GM23338 (cell line): ENCODE measurements around the gene PXT1. TPM values are rescaled to one million over a fixed set of nuclear protein-coding genes. Genes with fewer than 3 reads are reported as not detected.

Experiments used
- ATAC-seq: fragments of 200-7000 bp; cut with Tn5 transposase; 3 replicates; pipeline ENCODE4 v1.9.1; 2020
- DNase-seq: peaks from one replicate; pipeline ENCODE4 v3.0.0-alpha.2; 2015; ENCODE audit warnings: low spot score
- H2AFZ ChIP-seq: fragments of 200-600 bp; sonication (generic); 2 replicates; pipeline ENCODE4 v1.8.0; 2016; ENCODE audit warnings: antibody characterized with exemption, mild to moderate bottlenecking, moderate library complexity
- H3F3A ChIP-seq: fragments of 200-600 bp; sonication (generic); replicated peaks from 2 replicates; pipeline ENCODE4 v1.8.0; 2017; ENCODE audit warnings: antibody characterized with exemption, mixed run types, low read depth
- H3K27ac ChIP-seq: fragments of 200-600 bp; sonication (generic); 2 replicates; pipeline ENCODE4 v1.6.1; 2016; ENCODE audit warnings: low read depth
- H3K27me3 ChIP-seq: fragments of 200-600 bp; sonication (generic); 2 replicates; pipeline ENCODE4 v1.8.0; 2016; ENCODE audit warnings: mild to moderate bottlenecking, mixed run types, moderate library complexity; ENCODE audit not compliant: insufficient read depth
- H3K36me3 ChIP-seq: fragments of 200-600 bp; sonication (generic); 2 replicates; pipeline ENCODE4 v1.8.0; 2016; ENCODE audit warnings: mild to moderate bottlenecking; ENCODE audit not compliant: insufficient read depth
- H3K4me1 ChIP-seq: fragments of 200-600 bp; sonication (generic); 2 replicates; pipeline ENCODE4 v1.8.0; 2016; ENCODE audit warnings: mild to moderate bottlenecking, moderate library complexity; ENCODE audit not compliant: insufficient read depth
- H3K4me2 ChIP-seq: fragments of 200-600 bp; sonication (generic); 2 replicates; pipeline ENCODE4 v1.7.1; 2017; ENCODE audit warnings: mixed run types
- H3K4me3 ChIP-seq: fragments of 200-600 bp; sonication (generic); 2 replicates; pipeline ENCODE4 v1.6.1; 2016; ENCODE audit warnings: mixed run types
- H3K79me2 ChIP-seq: fragments of 200-600 bp; sonication (generic); replicated peaks from 2 replicates; pipeline ENCODE4 v1.8.0; 2017; ENCODE audit warnings: mild to moderate bottlenecking; ENCODE audit not compliant: insufficient read depth
- H3K9me2 ChIP-seq: fragments of 200-600 bp; sonication (generic); 2 replicates; pipeline ENCODE4 v1.8.0; 2017; ENCODE audit not compliant: insufficient read depth
- H4K20me1 ChIP-seq: fragments of 200-600 bp; sonication (generic); replicated peaks from 2 replicates; pipeline ENCODE4 v1.8.0; 2017; ENCODE audit warnings: mild to moderate bottlenecking; ENCODE audit not compliant: insufficient read depth
- H3K27ac Mint-ChIP-seq: 2 replicates; pipeline ENCODE4 v1.8.0; 2020; ENCODE audit warnings: inconsistent platforms, mild to moderate bottlenecking, moderate library complexity, mixed read lengths
- H3K27me3 Mint-ChIP-seq: 3 replicates; pipeline ENCODE4 v1.8.0; 2022; ENCODE audit warnings: low read depth, mild to moderate bottlenecking, moderate library complexity, mixed read lengths, inconsistent platforms; ENCODE audit not compliant: insufficient read depth, poor library complexity
- H3K36me3 Mint-ChIP-seq: 3 replicates; pipeline ENCODE4 v1.8.0; 2021; ENCODE audit warnings: low read depth, mild to moderate bottlenecking, inconsistent platforms, moderate library complexity, mixed read lengths
- H3K4me1 Mint-ChIP-seq: 3 replicates; pipeline ENCODE4 v1.8.0; 2020; ENCODE audit warnings: mild to moderate bottlenecking, inconsistent platforms, mixed read lengths
- H3K4me3 Mint-ChIP-seq: 3 replicates; pipeline ENCODE4 v1.8.0; 2021; ENCODE audit warnings: moderate library complexity, mild to moderate bottlenecking, inconsistent platforms, mixed read lengths
- H3K9me3 Mint-ChIP-seq: 3 replicates; pipeline ENCODE4 v1.8.0; 2020; ENCODE audit warnings: moderate library complexity, mild to moderate bottlenecking, inconsistent platforms, mixed read lengths
- CREB1 ChIP-seq: fragments of 250-450 bp; sonication (Bioruptor Pico); IDR thresholded peaks from 2 replicates; pipeline ENCODE4 v1.5.0; 2020; ENCODE audit warnings: low read depth, mild to moderate bottlenecking, moderate library complexity
- EZH2 ChIP-seq: fragments of 200-600 bp; sonication (generic); IDR thresholded peaks from one replicate; pipeline ENCODE4 v1.8.0; 2017; ENCODE audit warnings: antibody characterized with exemption, mild to moderate bottlenecking, low read depth; ENCODE audit not compliant: unreplicated experiment
- EZH2phosphoT487 ChIP-seq: fragments of 200-600 bp; sonication (generic); IDR thresholded peaks from one replicate; pipeline ENCODE4 v1.8.1; 2018; ENCODE audit warnings: antibody characterized with exemption; ENCODE audit not compliant: unreplicated experiment
- JUNB ChIP-seq: IDR thresholded peaks from one replicate; pipeline ENCODE4 v1.6.1; 2016; ENCODE audit warnings: antibody characterized with exemption; ENCODE audit not compliant: unreplicated experiment
- NANOG ChIP-seq: IDR thresholded peaks from 2 replicates; pipeline ENCODE4 v1.6.1; 2016; ENCODE audit warnings: antibody characterized with exemption, borderline replicate concordance
- POLR2AphosphoS5 ChIP-seq: IDR thresholded peaks from 2 replicates; pipeline ENCODE4 v1.6.1; 2016; ENCODE audit warnings: antibody characterized with exemption, low read depth
- STAT1 ChIP-seq: IDR thresholded peaks from one replicate; pipeline ENCODE4 v1.6.1; 2016; ENCODE audit warnings: antibody characterized with exemption; ENCODE audit not compliant: unreplicated experiment
- ZNF114 ChIP-seq: fragments of 250-450 bp; sonication (Bioruptor Pico); IDR thresholded peaks from 2 replicates; pipeline ENCODE4 v1.5.0; 2020; ENCODE audit warnings: mild to moderate bottlenecking, moderate library complexity
- ZNF331 ChIP-seq: fragments of 250-450 bp; sonication (Bioruptor Pico); IDR thresholded peaks from 2 replicates; pipeline ENCODE4 v1.5.0; 2020; ENCODE audit warnings: low read depth, mild to moderate bottlenecking, moderate library complexity
- polyA plus RNA-seq: library from polyadenylated mRNA; unstranded; fragments of >200 nt; fragmentation: Nextera tagmentation; extraction: Ambion mirVana; gene quantifications from 2 replicates; pipeline ENCODE4 v1.2.1, GENCODE V29; 2016
- total RNA-seq: library from RNA; depleted of rRNA; stranded (reverse); fragments of >200 nt; shearing (Covaris generic); gene quantifications from 2 replicates; pipeline ENCODE4 v1.2.3, GENCODE V29; 2014
- TF ChIP-seq, protein P1 (sequence below), 2 experiments: fragments of 200-600 bp in 1 of 2; sonication (generic) in 1 of 2; conservative IDR thresholded peaks; 2 replicates each; pipeline versions ENCODE4 v1.5.1 to v1.6.1; 2016 to 2017; ENCODE audit warnings: antibody characterized with exemption in 2 of 2, low read depth in 2 of 2, mild to moderate bottlenecking in 2 of 2, moderate library complexity in 1 of 2
- TF ChIP-seq, protein P2 (sequence below): IDR thresholded peaks from 2 replicates; pipeline ENCODE4 v1.6.1; 2016; ENCODE audit warnings: antibody characterized with exemption
- TF ChIP-seq, protein P3 (sequence below): fragments of 250-450 bp; sonication (Bioruptor Pico); IDR thresholded peaks from 2 replicates; pipeline ENCODE4 v1.5.0; 2020; ENCODE audit warnings: mild to moderate bottlenecking, moderate library complexity

The PXT1 gene
- total and polyA plus RNA-seq, 2 experiments from 2014 or later, result 0.14 TPM; not detected in 1

DNA sequence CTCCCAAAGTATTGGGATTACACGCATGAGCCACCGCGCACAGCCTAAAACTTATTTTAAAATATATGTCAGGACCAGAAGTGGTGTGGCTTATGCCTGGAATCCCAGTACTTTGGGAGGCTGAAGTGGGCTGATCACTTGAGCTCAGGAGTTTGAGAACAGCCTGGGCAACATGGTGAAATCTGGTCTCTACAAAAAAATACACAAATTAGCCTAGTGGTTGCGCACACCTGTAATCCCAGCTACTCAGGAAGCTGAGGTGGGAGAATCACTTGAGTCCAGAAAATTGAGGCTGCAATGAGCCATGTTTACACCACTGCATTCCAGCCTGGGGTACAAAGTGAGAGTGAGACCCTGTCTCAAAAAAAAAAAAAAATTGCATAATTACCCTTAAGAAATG lies 13.7 kb downstream of the PXT1 start (continued):
- TF ChIP-seq, protein P1, sequence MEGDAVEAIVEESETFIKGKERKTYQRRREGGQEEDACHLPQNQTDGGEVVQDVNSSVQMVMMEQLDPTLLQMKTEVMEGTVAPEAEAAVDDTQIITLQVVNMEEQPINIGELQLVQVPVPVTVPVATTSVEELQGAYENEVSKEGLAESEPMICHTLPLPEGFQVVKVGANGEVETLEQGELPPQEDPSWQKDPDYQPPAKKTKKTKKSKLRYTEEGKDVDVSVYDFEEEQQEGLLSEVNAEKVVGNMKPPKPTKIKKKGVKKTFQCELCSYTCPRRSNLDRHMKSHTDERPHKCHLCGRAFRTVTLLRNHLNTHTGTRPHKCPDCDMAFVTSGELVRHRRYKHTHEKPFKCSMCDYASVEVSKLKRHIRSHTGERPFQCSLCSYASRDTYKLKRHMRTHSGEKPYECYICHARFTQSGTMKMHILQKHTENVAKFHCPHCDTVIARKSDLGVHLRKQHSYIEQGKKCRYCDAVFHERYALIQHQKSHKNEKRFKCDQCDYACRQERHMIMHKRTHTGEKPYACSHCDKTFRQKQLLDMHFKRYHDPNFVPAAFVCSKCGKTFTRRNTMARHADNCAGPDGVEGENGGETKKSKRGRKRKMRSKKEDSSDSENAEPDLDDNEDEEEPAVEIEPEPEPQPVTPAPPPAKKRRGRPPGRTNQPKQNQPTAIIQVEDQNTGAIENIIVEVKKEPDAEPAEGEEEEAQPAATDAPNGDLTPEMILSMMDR (conservative IDR thresholded peaks at IDR 0.05; ENCODE audit: low read depth in 2 of 2), result peak; percentile 40 to 41

DNA sequence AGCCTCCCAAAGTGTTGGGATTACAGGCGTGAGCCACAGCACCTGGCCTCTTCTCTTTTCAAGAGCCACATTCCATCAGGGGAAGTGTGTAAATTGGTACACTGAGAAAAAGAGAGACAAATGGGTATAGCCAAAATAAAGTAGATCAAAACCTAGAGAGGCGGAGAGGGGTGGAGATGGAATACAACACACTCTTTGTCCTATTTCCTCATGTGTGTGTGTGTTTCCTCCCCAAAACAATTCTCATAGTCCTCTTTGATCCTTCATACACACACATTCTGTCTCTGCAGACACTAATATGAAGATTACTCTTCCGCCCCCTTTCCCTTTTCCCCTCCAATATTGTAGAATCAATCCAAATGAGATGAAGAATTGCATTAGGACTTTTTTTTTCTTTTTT lies 16.0 kb downstream of the PXT1 start:
- Histone ChIP-seq H4K20me1 (no peaks in the 10 kb centered on the region), H3K4me3 (no peak overlapping the region), H3K4me2 (no peak overlapping the region), H3K9me2 (no peaks in the 10 kb centered on the region), H3K4me1 (peaks cover 8% of the 10 kb centered on the region; the same call in 1 of the 2 replicates), H3K27ac (no peak overlapping the region), H3K36me3 (no peaks in the 10 kb centered on the region), H3K27me3 (no peaks in the 10 kb centered on the region), H3F3A (no peaks in the 10 kb centered on the region; the same call in 1 of the 2 replicates), H3K79me2 (no peaks in the 10 kb centered on the region), H2AFZ (no peak overlapping the region)
- no peak overlapping the region for H3K4me3 Mint-ChIP-seq
- peaks cover 7% of the 10 kb centered on the region for H3K27me3 Mint-ChIP-seq
- no peaks in the 10 kb centered on the region for H3K9me3 Mint-ChIP-seq
- no peaks in the 10 kb centered on the region for H3K36me3 Mint-ChIP-seq
- H3K27ac Mint-ChIP-seq, result no peak overlapping the region
- H3K4me1 Mint-ChIP-seq, result peaks cover 14% of the 10 kb centered on the region
- DNase-seq (no peak), ATAC-seq (no peak)
- TF ChIP-seq JUNB, result no peak
- TF ChIP-seq, protein P2, sequence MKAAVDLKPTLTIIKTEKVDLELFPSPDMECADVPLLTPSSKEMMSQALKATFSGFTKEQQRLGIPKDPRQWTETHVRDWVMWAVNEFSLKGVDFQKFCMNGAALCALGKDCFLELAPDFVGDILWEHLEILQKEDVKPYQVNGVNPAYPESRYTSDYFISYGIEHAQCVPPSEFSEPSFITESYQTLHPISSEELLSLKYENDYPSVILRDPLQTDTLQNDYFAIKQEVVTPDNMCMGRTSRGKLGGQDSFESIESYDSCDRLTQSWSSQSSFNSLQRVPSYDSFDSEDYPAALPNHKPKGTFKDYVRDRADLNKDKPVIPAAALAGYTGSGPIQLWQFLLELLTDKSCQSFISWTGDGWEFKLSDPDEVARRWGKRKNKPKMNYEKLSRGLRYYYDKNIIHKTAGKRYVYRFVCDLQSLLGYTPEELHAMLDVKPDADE, result no peak
- TF ChIP-seq EZH2phosphoT487, result no peak
- no peak for TF ChIP-seq ZNF331 (CRISPR knock-in tag)
- no peak for TF ChIP-seq POLR2AphosphoS5
- TF ChIP-seq, protein P3, sequence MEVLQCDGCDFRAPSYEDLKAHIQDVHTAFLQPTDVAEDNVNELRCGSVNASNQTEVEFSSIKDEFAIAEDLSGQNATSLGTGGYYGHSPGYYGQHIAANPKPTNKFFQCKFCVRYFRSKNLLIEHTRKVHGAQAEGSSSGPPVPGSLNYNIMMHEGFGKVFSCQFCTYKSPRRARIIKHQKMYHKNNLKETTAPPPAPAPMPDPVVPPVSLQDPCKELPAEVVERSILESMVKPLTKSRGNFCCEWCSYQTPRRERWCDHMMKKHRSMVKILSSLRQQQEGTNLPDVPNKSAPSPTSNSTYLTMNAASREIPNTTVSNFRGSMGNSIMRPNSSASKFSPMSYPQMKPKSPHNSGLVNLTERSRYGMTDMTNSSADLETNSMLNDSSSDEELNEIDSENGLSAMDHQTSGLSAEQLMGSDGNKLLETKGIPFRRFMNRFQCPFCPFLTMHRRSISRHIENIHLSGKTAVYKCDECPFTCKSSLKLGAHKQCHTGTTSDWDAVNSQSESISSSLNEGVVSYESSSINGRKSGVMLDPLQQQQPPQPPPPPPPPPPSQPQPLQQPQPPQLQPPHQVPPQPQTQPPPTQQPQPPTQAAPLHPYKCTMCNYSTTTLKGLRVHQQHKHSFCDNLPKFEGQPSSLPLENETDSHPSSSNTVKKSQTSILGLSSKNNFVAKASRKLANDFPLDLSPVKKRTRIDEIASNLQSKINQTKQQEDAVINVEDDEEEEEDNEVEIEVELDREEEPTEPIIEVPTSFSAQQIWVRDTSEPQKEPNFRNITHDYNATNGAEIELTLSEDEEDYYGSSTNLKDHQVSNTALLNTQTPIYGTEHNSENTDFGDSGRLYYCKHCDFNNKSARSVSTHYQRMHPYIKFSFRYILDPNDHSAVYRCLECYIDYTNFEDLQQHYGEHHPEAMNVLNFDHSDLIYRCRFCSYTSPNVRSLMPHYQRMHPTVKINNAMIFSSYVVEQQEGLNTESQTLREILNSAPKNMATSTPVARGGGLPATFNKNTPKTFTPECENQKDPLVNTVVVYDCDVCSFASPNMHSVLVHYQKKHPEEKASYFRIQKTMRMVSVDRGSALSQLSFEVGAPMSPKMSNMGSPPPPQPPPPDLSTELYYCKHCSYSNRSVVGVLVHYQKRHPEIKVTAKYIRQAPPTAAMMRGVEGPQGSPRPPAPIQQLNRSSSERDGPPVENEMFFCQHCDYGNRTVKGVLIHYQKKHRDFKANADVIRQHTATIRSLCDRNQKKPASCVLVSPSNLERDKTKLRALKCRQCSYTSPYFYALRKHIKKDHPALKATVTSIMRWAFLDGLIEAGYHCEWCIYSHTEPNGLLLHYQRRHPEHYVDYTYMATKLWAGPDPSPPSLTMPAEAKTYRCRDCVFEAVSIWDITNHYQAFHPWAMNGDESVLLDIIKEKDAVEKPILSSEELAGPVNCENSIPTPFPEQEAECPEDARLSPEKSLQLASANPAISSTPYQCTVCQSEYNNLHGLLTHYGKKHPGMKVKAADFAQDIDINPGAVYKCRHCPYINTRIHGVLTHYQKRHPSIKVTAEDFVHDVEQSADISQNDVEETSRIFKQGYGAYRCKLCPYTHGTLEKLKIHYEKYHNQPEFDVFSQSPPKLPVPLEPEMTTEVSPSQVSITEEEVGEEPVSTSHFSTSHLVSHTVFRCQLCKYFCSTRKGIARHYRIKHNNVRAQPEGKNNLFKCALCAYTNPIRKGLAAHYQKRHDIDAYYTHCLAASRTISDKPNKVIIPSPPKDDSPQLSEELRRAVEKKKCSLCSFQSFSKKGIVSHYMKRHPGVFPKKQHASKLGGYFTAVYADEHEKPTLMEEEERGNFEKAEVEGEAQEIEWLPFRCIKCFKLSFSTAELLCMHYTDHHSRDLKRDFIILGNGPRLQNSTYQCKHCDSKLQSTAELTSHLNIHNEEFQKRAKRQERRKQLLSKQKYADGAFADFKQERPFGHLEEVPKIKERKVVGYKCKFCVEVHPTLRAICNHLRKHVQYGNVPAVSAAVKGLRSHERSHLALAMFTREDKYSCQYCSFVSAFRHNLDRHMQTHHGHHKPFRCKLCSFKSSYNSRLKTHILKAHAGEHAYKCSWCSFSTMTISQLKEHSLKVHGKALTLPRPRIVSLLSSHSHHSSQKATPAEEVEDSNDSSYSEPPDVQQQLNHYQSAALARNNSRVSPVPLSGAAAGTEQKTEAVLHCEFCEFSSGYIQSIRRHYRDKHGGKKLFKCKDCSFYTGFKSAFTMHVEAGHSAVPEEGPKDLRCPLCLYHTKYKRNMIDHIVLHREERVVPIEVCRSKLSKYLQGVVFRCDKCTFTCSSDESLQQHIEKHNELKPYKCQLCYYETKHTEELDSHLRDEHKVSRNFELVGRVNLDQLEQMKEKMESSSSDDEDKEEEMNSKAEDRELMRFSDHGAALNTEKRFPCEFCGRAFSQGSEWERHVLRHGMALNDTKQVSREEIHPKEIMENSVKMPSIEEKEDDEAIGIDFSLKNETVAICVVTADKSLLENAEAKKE (CRISPR knock-in tag), result no peak
- no peak for TF ChIP-seq ZNF114 (CRISPR knock-in tag)
- TF ChIP-seq, protein P1 (conservative IDR thresholded peaks at IDR 0.05; ENCODE audit: low read depth in 2 of 2), result no peak
- no peak for TF ChIP-seq CREB1 (CRISPR knock-in tag)
- TF ChIP-seq STAT1, result no peak
- TF ChIP-seq EZH2, result no peak
- TF ChIP-seq NANOG, result no peak
